DND-41 (cell line): ENCODE results near the gene DUSP15.

Source experiments
- EZH2 ChIP-seq: IDR thresholded peaks from 3 replicates; pipeline ENCODE4 v1.6.1; 2012; ENCODE audit warnings: borderline replicate concordance, low read depth, mild to moderate bottlenecking, moderate library complexity, low read length, inconsistent platforms; ENCODE audit not compliant: severe bottlenecking
- TF ChIP-seq, protein P1 (sequence below): IDR thresholded peaks from 2 replicates; pipeline ENCODE4 v1.5.1; 2012; ENCODE audit warnings: borderline replicate concordance, low read length, moderate library complexity, mild to moderate bottlenecking; ENCODE audit not compliant: poor library complexity, severe bottlenecking; ENCODE audit errors: extremely low read depth

DNA sequence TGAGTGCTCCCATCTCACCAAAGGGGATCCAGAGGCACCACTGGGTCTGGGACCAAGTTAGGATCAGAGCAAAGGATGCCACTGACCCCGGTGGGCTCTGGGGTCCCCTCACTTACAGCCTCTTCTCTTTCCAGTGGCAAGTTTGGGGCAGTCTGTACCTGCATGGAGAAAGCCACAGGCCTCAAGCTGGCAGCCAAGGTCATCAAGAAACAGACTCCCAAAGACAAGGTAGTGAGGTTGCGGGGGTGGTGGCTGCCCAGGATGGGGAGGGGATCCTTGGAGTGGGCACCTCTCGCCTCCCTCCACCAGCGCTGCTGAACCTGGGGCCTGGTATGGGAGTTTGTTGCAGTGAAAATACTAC is 46.2 kb downstream of the DUSP15 start:
- TF ChIP-seq, protein P1, sequence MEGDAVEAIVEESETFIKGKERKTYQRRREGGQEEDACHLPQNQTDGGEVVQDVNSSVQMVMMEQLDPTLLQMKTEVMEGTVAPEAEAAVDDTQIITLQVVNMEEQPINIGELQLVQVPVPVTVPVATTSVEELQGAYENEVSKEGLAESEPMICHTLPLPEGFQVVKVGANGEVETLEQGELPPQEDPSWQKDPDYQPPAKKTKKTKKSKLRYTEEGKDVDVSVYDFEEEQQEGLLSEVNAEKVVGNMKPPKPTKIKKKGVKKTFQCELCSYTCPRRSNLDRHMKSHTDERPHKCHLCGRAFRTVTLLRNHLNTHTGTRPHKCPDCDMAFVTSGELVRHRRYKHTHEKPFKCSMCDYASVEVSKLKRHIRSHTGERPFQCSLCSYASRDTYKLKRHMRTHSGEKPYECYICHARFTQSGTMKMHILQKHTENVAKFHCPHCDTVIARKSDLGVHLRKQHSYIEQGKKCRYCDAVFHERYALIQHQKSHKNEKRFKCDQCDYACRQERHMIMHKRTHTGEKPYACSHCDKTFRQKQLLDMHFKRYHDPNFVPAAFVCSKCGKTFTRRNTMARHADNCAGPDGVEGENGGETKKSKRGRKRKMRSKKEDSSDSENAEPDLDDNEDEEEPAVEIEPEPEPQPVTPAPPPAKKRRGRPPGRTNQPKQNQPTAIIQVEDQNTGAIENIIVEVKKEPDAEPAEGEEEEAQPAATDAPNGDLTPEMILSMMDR = no peak
- no peak for TF ChIP-seq EZH2
